Bronchial epithelial cell (primary cell): ENCODE data around the gene SLIT3. TPM values are rescaled to one million over a fixed set of nuclear protein-coding genes. Genes with fewer than 3 reads are reported as not detected.

Source experiments
- DNase-seq: peaks from one replicate; pipeline ENCODE4 v3.0.0-alpha.2; 2010; ENCODE audit warnings: low read depth
- FAIRE-seq: peaks from 2 replicates; lab custom pipeline; 2011; peaks lifted over from hg19 to GRCh38; lab: Jason Lieb, UNC
- H3K27me3 ChIP-seq: 2 replicates; pipeline ENCODE4 v1.5.1; 2011; ENCODE audit warnings: low read length; ENCODE audit not compliant: control insufficient read depth, insufficient read depth
- H3K36me3 ChIP-seq: 2 replicates; pipeline ENCODE4 v1.5.1; 2011; ENCODE audit warnings: low read length; ENCODE audit not compliant: control insufficient read depth, insufficient read depth
- H3K4me3 ChIP-seq: 2 replicates; pipeline ENCODE4 v1.5.1; 2011; ENCODE audit warnings: mild to moderate bottlenecking, low read depth, low read length, control low read depth
- CTCF ChIP-seq: IDR thresholded peaks from 2 replicates; pipeline ENCODE4 v1.5.1; 2011; ENCODE audit warnings: mild to moderate bottlenecking, moderate library complexity, low read length, control low read depth, inconsistent platforms; ENCODE audit not compliant: insufficient read depth, severe bottlenecking
- total RNA-seq: library from RNA; depleted of rRNA; stranded (reverse); fragments of >200 nt; gene quantifications from 2 replicates; pipeline ENCODE4 v1.2.1, GENCODE V29; 2014

The SLIT3 gene
- total RNA-seq, 1 donor from 2014 or later = 0.79 TPM

DNA sequence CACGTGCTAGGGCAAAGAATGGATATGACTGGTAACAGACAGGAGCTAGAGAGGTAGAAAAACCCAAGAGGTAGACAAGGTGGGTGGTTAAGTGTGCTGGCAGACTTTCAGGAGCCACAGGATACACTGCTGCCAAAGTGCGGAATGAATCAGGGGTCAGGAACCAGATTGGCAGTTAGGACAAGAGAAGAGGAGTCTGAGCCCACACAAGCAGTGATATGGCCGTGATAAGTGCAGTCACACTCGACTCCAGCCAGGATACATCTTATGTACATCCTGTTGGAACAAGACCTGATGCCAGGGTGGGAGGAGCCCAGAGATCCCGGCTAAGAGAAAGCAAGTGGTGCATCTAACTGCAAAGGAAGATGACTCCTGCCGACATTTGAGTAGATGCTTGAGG is 10.0 kb downstream of the SLIT3 start:
- no peak overlapping the region for H3K4me3 ChIP-seq
- no peaks in the 10 kb centered on the region for H3K27me3 ChIP-seq
- DNase-seq = peak; percentile 35
- TF ChIP-seq CTCF = no peak
- no peaks in the 10 kb centered on the region for H3K36me3 ChIP-seq
- FAIRE-seq = peak; percentile 64

- Histone ChIP-seq H3K4me3 (no peak overlapping the region), H3K36me3 (no peaks in the 10 kb centered on the region), H3K27me3 (no peaks in the 10 kb centered on the region)
- FAIRE-seq (no peak), DNase-seq (no peak)
- no peak for TF ChIP-seq CTCF
Measured at GRCh38 chr5:169289520-169289919, 11.4 kb downstream of the SLIT3 start.

GRCh38 chr5:169288066-169288930 is 12.6 kb downstream of the SLIT3 start:
- no peak for TF ChIP-seq CTCF
- no peak for FAIRE-seq
- no peaks in the 10 kb centered on the region for H3K27me3 ChIP-seq
- H3K36me3 ChIP-seq = no peaks in the 10 kb centered on the region
- no peak for DNase-seq
- H3K4me3 ChIP-seq = no peak overlapping the region

GRCh38 chr5:169287529-169287928 is 13.4 kb downstream of the SLIT3 start:
- no peak for FAIRE-seq
- no peak for TF ChIP-seq CTCF
- Histone ChIP-seq H3K4me3 (no peak overlapping the region), H3K36me3 (no peaks in the 10 kb centered on the region), H3K27me3 (no peaks in the 10 kb centered on the region)
- no peak for DNase-seq

DNA sequence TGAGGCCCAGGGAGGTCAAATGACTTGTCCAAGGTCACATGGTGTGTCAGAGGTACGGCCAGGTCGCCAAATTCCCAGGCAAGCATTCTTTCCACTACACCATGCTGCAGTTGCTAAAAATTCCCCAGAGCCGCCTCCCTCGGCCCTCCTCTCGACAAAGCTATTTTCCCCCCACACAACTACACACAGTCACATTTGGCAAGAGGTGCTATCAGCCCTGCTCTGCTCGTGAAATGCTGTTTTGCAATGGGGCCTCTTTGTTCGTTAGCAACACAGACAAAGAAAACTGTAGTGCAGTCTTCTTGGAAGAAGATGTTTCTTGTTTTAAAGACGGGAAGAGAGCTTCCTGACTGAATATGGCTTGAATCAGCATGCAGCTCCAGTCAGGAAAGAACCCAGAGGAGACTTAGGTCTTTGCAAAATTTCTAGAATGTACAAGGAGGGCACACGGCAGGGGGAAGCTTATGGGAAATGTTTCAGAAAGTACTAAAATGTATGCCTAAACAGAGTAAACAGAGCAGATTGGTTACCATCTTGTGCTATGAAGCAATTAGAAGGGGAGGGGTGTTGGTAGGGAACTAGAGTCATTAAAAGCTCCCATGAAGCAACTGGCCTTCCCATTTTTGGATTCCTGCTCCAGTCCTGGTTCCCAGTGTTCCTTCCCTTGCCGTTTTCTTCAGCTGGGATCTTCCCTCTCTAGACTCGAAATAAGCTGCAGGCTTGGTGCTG is 14.2 kb downstream of the SLIT3 start:
- Histone ChIP-seq H3K27me3 (no peaks in the 10 kb centered on the region), H3K36me3 (no peaks in the 10 kb centered on the region), H3K4me3 (no peak overlapping the region)
- DNase-seq (no peak), FAIRE-seq (no peak)
- TF ChIP-seq CTCF = no peak
